Measurements from ENCODE around the gene MTA3. TPM values are rescaled to one million over a fixed set of nuclear protein-coding genes. Genes with fewer than 3 reads are reported as not detected.

MTA3 gene
- total RNA-seq, 1 donor from 2014 or later, result 117 TPM

DNA sequence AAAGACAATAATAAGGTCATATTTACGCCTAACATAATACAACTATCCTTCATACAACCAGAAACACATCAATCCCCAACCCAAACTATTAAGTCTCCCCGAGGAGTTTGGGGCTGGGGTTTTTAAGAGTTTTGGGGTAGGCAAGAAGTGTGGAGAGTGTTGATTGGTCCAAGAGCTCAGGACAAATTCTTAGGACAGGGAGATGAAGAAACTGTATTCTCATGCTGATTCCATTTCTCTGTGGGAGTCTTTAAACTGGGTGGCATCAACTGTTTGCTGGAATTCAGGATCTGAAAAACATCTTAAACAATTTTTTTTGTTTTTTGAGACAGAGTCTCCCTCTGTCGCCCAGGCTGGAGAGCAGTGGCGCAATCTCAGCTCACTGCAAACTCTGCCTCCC is 25.6 kb upstream of the MTA3 start:
- Mint-ChIP-seq H3K9me3 (no peaks in the 10 kb centered on the region), H3K36me3 (no peaks in the 10 kb centered on the region), H3K4me3 (peak overlapping the region; percentile 30), H3K27me3 (ENCODE audit: insufficient read depth, low read depth) (peaks cover 5% of the 10 kb centered on the region), H3K4me1 (peaks cover 17% of the 10 kb centered on the region), H3K27ac (no peak overlapping the region)
- Histone ChIP-seq H3K9ac (no peak overlapping the region), H3K36me3 (no peaks in the 10 kb centered on the region), H3K27me3 (no peaks in the 10 kb centered on the region), H2AFZ (replicated peaks) (no peak overlapping the region), H3K9me3 (ENCODE audit: low read depth) (no peaks in the 10 kb centered on the region), H4K20me1 (ENCODE audit: low read depth) (no peaks in the 10 kb centered on the region), H3K27ac (no peak overlapping the region), H3K79me2 (ENCODE audit: low read depth) (no peaks in the 10 kb centered on the region), H3K4me1 (peaks cover 38% of the 10 kb centered on the region), H3K4me2 (no peak overlapping the region), H3K4me3 (no peak overlapping the region), H3F3A (ENCODE audit: low read depth) (peaks cover 53% of the 10 kb centered on the region)
- no peak for TF ChIP-seq EZH2 (IDR thresholded peaks at IDR 0.05)
- no peak for TF ChIP-seq EZH2phosphoT487 (IDR thresholded peaks at IDR 0.05)
- TF ChIP-seq, protein P1, sequence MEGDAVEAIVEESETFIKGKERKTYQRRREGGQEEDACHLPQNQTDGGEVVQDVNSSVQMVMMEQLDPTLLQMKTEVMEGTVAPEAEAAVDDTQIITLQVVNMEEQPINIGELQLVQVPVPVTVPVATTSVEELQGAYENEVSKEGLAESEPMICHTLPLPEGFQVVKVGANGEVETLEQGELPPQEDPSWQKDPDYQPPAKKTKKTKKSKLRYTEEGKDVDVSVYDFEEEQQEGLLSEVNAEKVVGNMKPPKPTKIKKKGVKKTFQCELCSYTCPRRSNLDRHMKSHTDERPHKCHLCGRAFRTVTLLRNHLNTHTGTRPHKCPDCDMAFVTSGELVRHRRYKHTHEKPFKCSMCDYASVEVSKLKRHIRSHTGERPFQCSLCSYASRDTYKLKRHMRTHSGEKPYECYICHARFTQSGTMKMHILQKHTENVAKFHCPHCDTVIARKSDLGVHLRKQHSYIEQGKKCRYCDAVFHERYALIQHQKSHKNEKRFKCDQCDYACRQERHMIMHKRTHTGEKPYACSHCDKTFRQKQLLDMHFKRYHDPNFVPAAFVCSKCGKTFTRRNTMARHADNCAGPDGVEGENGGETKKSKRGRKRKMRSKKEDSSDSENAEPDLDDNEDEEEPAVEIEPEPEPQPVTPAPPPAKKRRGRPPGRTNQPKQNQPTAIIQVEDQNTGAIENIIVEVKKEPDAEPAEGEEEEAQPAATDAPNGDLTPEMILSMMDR (IDR thresholded peaks at IDR 0.05), result no peak
- no peak for DNase-seq (ENCODE audit: low spot score)

DNA sequence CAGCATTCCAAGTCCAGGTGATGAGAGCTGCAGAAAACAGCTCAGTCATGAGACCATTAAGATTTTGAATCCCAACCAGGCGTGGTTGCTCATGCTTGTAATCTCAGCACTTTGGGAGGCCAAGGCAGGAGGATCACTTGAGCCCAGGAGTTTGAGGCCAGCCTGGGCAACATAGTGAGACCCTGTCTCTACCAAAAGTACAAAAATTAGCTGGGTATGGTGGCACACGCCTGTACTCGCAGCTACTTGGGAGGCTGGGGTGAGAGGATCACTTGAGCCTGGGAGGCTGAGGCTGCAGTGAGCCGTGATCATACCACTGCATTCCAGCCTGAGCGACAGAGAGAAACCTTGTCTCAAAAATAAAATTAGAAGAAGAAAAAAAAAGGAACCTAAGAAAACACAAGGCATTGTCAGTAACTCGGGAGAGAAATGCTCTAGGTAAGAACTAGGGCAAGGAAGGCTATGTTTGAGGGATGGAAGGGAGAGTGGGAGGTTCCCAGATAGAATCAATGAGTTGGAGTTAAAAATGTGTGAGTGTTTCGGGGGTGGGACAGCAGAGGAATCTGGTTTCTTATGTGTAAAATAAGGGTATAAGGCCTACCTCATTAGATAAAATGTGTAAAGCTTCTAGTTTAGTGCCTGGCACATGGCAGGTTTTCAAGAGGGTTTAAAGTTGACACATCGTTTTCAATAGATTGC is 23.3 kb upstream of the MTA3 start:
- no peak overlapping the region for H3K4me3 Mint-ChIP-seq
- no peaks in the 10 kb centered on the region for H3K9me3 Mint-ChIP-seq
- no peak overlapping the region for H3K4me3 ChIP-seq
- peaks cover 7% of the 10 kb centered on the region for H3K27me3 Mint-ChIP-seq (ENCODE audit: insufficient read depth, low read depth)
- H3K27ac ChIP-seq, result peak overlapping the region; percentile 80
- H3K27me3 ChIP-seq, result no peaks in the 10 kb centered on the region
- no peak for DNase-seq (ENCODE audit: low spot score)
- peak overlapping the region; percentile 71 for H3K4me2 ChIP-seq
- no peak overlapping the region for H3K9ac ChIP-seq
- peaks cover 17% of the 10 kb centered on the region for H3K4me1 Mint-ChIP-seq
- peaks cover 39% of the 10 kb centered on the region for H3K4me1 ChIP-seq
- no peak overlapping the region for H3K27ac Mint-ChIP-seq
- H3K36me3 Mint-ChIP-seq, result no peaks in the 10 kb centered on the region
- no peak overlapping the region for H2AFZ ChIP-seq (replicated peaks)
- no peaks in the 10 kb centered on the region for H3K79me2 ChIP-seq (ENCODE audit: low read depth)
- no peak for TF ChIP-seq EZH2phosphoT487 (IDR thresholded peaks at IDR 0.05)
- no peak for TF ChIP-seq EZH2 (IDR thresholded peaks at IDR 0.05)
- TF ChIP-seq, protein P1 (IDR thresholded peaks at IDR 0.05), result no peak
- H3K36me3 ChIP-seq, result no peaks in the 10 kb centered on the region
- H4K20me1 ChIP-seq (ENCODE audit: low read depth), result no peaks in the 10 kb centered on the region
- H3K9me3 ChIP-seq (ENCODE audit: low read depth), result no peaks in the 10 kb centered on the region
- peaks cover 67% of the 10 kb centered on the region for H3F3A ChIP-seq (ENCODE audit: low read depth)

DNA sequence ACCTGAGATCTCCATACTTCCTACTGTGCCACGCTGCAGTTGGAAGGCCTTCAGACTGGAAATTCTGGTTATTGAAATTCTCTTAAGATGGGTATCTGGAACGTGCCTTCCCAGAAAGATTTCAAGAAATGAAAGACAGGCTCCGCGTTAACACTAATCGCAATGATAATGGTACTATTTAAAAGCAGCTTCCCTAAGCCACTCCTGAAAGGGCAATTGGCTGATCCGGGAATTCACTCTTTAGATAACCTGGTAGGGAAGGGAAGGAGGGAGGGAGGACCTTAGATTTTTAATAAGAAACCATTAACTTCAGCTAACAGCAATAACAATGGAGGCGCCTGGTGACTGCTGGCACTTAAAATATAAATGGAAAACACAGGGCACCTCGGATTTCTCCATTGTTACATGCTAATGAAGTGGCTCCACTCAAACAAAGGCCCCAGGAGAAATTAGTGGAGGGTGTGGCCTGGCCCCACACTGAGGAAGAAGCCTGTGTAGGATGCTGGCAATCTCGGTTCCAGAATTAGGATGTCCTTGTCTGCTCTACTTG is 22.5 kb upstream of the MTA3 start:
- Histone ChIP-seq H3K9ac (no peak overlapping the region), H3K4me1 (peaks cover 39% of the 10 kb centered on the region), H3K27me3 (no peaks in the 10 kb centered on the region), H3F3A (ENCODE audit: low read depth) (peaks cover 67% of the 10 kb centered on the region), H2AFZ (replicated peaks) (peak overlapping the region; percentile 27), H4K20me1 (ENCODE audit: low read depth) (no peaks in the 10 kb centered on the region), H3K79me2 (ENCODE audit: low read depth) (no peaks in the 10 kb centered on the region), H3K9me3 (ENCODE audit: low read depth) (no peaks in the 10 kb centered on the region), H3K4me2 (peak overlapping the region; percentile 71), H3K27ac (peak overlapping the region; percentile 80), H3K36me3 (no peaks in the 10 kb centered on the region), H3K4me3 (peak overlapping the region; percentile 28)
- H3K4me3 Mint-ChIP-seq, result no peak overlapping the region
- TF ChIP-seq, protein P1 (IDR thresholded peaks at IDR 0.05), result no peak
- TF ChIP-seq EZH2phosphoT487 (IDR thresholded peaks at IDR 0.05), result no peak
- TF ChIP-seq EZH2 (IDR thresholded peaks at IDR 0.05), result no peak
- H3K27me3 Mint-ChIP-seq (ENCODE audit: insufficient read depth, low read depth), result peaks cover 7% of the 10 kb centered on the region
- no peaks in the 10 kb centered on the region for H3K9me3 Mint-ChIP-seq
- H3K27ac Mint-ChIP-seq, result no peak overlapping the region
- no peaks in the 10 kb centered on the region for H3K36me3 Mint-ChIP-seq
- peak; percentile 78 for DNase-seq (ENCODE audit: low spot score)
- H3K4me1 Mint-ChIP-seq, result peaks cover 17% of the 10 kb centered on the region
